IMR-90 (cell line): ENCODE results near the gene USP32.
"Not testable (repeated sequence)": the region's sequence is repeated elsewhere in the genome, so short reads cannot be mapped to it uniquely, and the experiment has no call there.

ENCODE experiments used
- BHLHE40 ChIP-seq: fragments of 150-350 bp; IDR thresholded peaks from 2 replicates; pipeline ENCODE4 v1.6.1; 2016; ENCODE audit warnings: mild to moderate bottlenecking, low read depth, low read length
- SMC3 ChIP-seq: fragments of 150-350 bp; IDR thresholded peaks from 2 replicates; pipeline ENCODE4 v1.6.1; 2016; ENCODE audit warnings: low read depth, mild to moderate bottlenecking, antibody characterized with exemption, low read length, moderate library complexity
- TF ChIP-seq, protein P1 (sequence below): conservative IDR thresholded peaks from 2 replicates; pipeline ENCODE4 v1.5.1; 2012; ENCODE audit warnings: mild to moderate bottlenecking, low read depth, low read length, improper control_type of control experiment

DNA sequence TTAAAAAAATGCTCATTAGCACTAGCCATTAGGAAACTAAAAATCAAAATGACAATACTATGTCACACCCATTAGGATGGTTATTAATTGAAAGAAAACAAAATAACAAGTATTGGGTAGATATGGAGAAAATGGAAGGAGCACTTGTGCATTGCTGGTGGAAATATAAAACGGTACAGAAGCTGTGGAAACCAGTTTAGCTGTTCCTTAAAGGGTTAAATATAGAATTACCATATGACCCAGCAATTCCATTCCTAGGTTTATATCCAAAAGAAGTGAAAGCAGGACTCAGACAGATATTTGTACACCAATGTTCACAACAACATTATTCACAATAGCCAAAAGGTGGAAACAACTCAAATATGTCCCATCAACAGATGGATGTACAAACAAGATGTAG is 13.7 kb downstream of the USP32 start:
- TF ChIP-seq, protein P1, sequence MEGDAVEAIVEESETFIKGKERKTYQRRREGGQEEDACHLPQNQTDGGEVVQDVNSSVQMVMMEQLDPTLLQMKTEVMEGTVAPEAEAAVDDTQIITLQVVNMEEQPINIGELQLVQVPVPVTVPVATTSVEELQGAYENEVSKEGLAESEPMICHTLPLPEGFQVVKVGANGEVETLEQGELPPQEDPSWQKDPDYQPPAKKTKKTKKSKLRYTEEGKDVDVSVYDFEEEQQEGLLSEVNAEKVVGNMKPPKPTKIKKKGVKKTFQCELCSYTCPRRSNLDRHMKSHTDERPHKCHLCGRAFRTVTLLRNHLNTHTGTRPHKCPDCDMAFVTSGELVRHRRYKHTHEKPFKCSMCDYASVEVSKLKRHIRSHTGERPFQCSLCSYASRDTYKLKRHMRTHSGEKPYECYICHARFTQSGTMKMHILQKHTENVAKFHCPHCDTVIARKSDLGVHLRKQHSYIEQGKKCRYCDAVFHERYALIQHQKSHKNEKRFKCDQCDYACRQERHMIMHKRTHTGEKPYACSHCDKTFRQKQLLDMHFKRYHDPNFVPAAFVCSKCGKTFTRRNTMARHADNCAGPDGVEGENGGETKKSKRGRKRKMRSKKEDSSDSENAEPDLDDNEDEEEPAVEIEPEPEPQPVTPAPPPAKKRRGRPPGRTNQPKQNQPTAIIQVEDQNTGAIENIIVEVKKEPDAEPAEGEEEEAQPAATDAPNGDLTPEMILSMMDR, result not testable (repeated sequence)
- not testable (repeated sequence) for TF ChIP-seq SMC3, BHLHE40
